Sigmoid colon (tissue), 7 donors: Measurements from ENCODE around the gene AMBRA1. TPM values are rescaled to one million over a fixed set of nuclear protein-coding genes. Genes with fewer than 3 reads are reported as not detected.

Experiments
- DNase-seq: peaks from one replicate; pipeline ENCODE4 v3.0.0-alpha.2; 2019
- H3K27ac ChIP-seq, 4 donors: fragments of 200-600 bp; sonication (generic); one replicate each; pipeline ENCODE4 v1.5.1; 2016 to 2019; ENCODE audit warnings: mild to moderate bottlenecking in 1 of 4
- H3K27me3 ChIP-seq, 3 donors: fragments of 200-600 bp; sonication (generic); one replicate each; pipeline ENCODE4 v1.5.1; 2019; ENCODE audit warnings: mild to moderate bottlenecking in 1 of 3
- H3K36me3 ChIP-seq, 4 donors: fragments of 200-600 bp; sonication (generic); one replicate each; pipeline ENCODE4 v1.5.1; 2016 to 2019
- H3K4me1 ChIP-seq, 4 donors: fragments of 200-600 bp; sonication (generic); one replicate each; pipeline ENCODE4 v1.5.1; 2017 to 2019
- H3K4me3 ChIP-seq, 4 donors: fragments of 200-600 bp; sonication (generic); one replicate each; pipeline ENCODE4 v1.5.1; 2017 to 2019; ENCODE audit warnings: mild to moderate bottlenecking in 2 of 4, moderate library complexity in 1 of 4
- H3K9me3 ChIP-seq, 4 donors: fragments of 200-600 bp in 3 of 4; sonication (generic) in 3 of 4; one replicate each; pipeline versions ENCODE4 v1.5.1 to v1.6.1; 2013 to 2019
- CTCF ChIP-seq, 4 experiments: fragments of 450-650 bp in 3 of 4; fragments of 200-600 bp in 1 of 4; IDR thresholded peaks; one replicate each; pipeline ENCODE4 v1.5.1; 2016 to 2019; ENCODE audit warnings: antibody characterized with exemption in 4 of 4, mild to moderate bottlenecking in 3 of 4, moderate library complexity in 2 of 4
- EP300 ChIP-seq, 4 donors: sonication (generic); formaldehyde crosslinking; IDR thresholded peaks; one replicate each; pipeline ENCODE4 v1.6.1; 2017; ENCODE audit warnings: antibody characterized with exemption in 4 of 4
- POLR2A ChIP-seq, 2 donors: fragments of 450-650 bp; IDR thresholded peaks; one replicate each; pipeline ENCODE4 v1.6.1; 2016; ENCODE audit warnings: antibody characterized with exemption in 2 of 2, mild to moderate bottlenecking in 2 of 2, moderate library complexity in 2 of 2
- POLR2AphosphoS5 ChIP-seq, 4 donors: sonication (generic); formaldehyde crosslinking; IDR thresholded peaks; one replicate each; pipeline ENCODE4 v1.6.1; 2017; ENCODE audit warnings: antibody characterized with exemption in 4 of 4
- WGBS, 2 donors: extraction: QIAGEN DNeasy Blood & Tissue Kit; methylation state at CpG; one replicate each; pipeline ENCODE4 v1.1.7; 2013; 5-methylcytosine and 5-hydroxymethylcytosine counted together
- intact Hi-C: fragments of 100-400 bp; cut with DNase I; formaldehyde crosslinking; loops from one replicate; pipeline ENCODE4 v1.15.1; 2023
- polyA plus RNA-seq, 3 donors: library from polyadenylated mRNA; stranded (reverse); fragments of 200-250 nt; gene quantifications; one replicate each; pipeline ENCODE4 v1.2.3, GENCODE V29; 2013
- total RNA-seq, 4 donors: library from RNA; depleted of rRNA; stranded (reverse); fragments of >200 nt; gene quantifications; one replicate each; pipeline ENCODE4 v1.1.0, GENCODE V29; 2016
- donor health status: healthy with polysubstance abuse.
- donor health status: Bipolar disorder and iron deficiency.
- donor health status: healthy.

The AMBRA1 gene
- total and polyA plus RNA-seq, 7 donors: 8.4 to 33.0 (median 23.9) TPM

- peaks cover 11 to 64% (median 30%) of the 10 kb centered on the region in 4 donors for H3K36me3 ChIP-seq
- DNase-seq: no peak
- no peaks in the 10 kb centered on the region for H3K9me3 ChIP-seq
- H3K4me3 ChIP-seq: no peak overlapping the region
- TF ChIP-seq CTCF (IDR thresholded peaks at IDR 0.05) (no peak), EP300 (IDR thresholded peaks at IDR 0.05) (no peak), POLR2AphosphoS5 (IDR thresholded peaks at IDR 0.05) (no peak), POLR2A (IDR thresholded peaks at IDR 0.05) (no peak)
- no peaks in the 10 kb centered on the region for H3K27me3 ChIP-seq
- H3K4me1 ChIP-seq: no peaks in the 10 kb centered on the region
- H3K27ac ChIP-seq: no peak overlapping the region
- 91 to 94% methylated on average over 7 of the region's 7 CpGs for WGBS, 2 donors
- intact Hi-C loops: no loop called here
Measured at GRCh38 chr11:46417711-46418110, 176.1 kb downstream of the AMBRA1 start.

- Histone ChIP-seq H3K36me3 (peaks cover 11 to 56% (median 27%) of the 10 kb centered on the region in 4 donors), H3K9me3 (no peaks in the 10 kb centered on the region), H3K27ac (no peak overlapping the region), H3K4me1 (no peaks in the 10 kb centered on the region), H3K4me3 (no peak overlapping the region), H3K27me3 (no peaks in the 10 kb centered on the region)
- TF ChIP-seq CTCF (IDR thresholded peaks at IDR 0.05) (no peak), POLR2A (IDR thresholded peaks at IDR 0.05) (no peak), EP300 (IDR thresholded peaks at IDR 0.05) (no peak), POLR2AphosphoS5 (IDR thresholded peaks at IDR 0.05) (no peak)
- 62% methylated on average over 3 of the region's 3 CpGs for WGBS, 2 donors
- intact Hi-C loops: no loop called here
- no peak for DNase-seq
Measured at GRCh38 chr11:46414879-46415278, 178.9 kb downstream of the AMBRA1 start.

GRCh38 chr11:46414466-46414796 is 179.4 kb downstream of the AMBRA1 start:
- WGBS, 2 donors: 87 to 96% methylated on average over 5 of the region's 5 CpGs
- H3K9me3 ChIP-seq: no peaks in the 10 kb centered on the region
- intact Hi-C loops: no loop called here
- H3K4me3 ChIP-seq: no peak overlapping the region
- no peaks in the 10 kb centered on the region for H3K4me1 ChIP-seq
- no peak overlapping the region for H3K27ac ChIP-seq
- H3K36me3 ChIP-seq: peaks cover 11 to 61% (median 30%) of the 10 kb centered on the region in 4 donors
- no peak for TF ChIP-seq CTCF (IDR thresholded peaks at IDR 0.05)
- no peak for TF ChIP-seq EP300 (IDR thresholded peaks at IDR 0.05)
- no peak for TF ChIP-seq POLR2AphosphoS5 (IDR thresholded peaks at IDR 0.05)
- TF ChIP-seq POLR2A (IDR thresholded peaks at IDR 0.05): no peak
- no peaks in the 10 kb centered on the region for H3K27me3 ChIP-seq
- no peak for DNase-seq

GRCh38 chr11:46413760-46414465 is 179.9 kb downstream of the AMBRA1 start:
- intact Hi-C loops: no loop called here

More at GRCh38 chr11:46413760-46414465, 179.9 kb downstream of the AMBRA1 start:
- TF ChIP-seq EP300 (IDR thresholded peaks at IDR 0.05) (no peak), CTCF (IDR thresholded peaks at IDR 0.05) (no peak), POLR2A (IDR thresholded peaks at IDR 0.05) (no peak), POLR2AphosphoS5 (IDR thresholded peaks at IDR 0.05) (no peak)
- Histone ChIP-seq H3K9me3 (no peaks in the 10 kb centered on the region), H3K4me1 (no peaks in the 10 kb centered on the region), H3K36me3 (peaks cover 11 to 66% (median 31%) of the 10 kb centered on the region in 4 donors), H3K27me3 (no peaks in the 10 kb centered on the region), H3K27ac (no peak overlapping the region), H3K4me3 (no peak overlapping the region)
- DNase-seq: no peak
- 85 to 96% methylated on average over 9 of the region's 9 CpGs for WGBS, 2 donors
